Measurements from ENCODE around the gene PRR5L. TPM values are rescaled to one million over a fixed set of nuclear protein-coding genes. Genes with fewer than 3 reads are reported as not detected.
A peak's percentile ranks its signal among the peaks of the same experiment; 100 is the strongest.

Gene PRR5L
- total RNA-seq, 1 donor from 2014 or later, result 14.7 TPM

DNA sequence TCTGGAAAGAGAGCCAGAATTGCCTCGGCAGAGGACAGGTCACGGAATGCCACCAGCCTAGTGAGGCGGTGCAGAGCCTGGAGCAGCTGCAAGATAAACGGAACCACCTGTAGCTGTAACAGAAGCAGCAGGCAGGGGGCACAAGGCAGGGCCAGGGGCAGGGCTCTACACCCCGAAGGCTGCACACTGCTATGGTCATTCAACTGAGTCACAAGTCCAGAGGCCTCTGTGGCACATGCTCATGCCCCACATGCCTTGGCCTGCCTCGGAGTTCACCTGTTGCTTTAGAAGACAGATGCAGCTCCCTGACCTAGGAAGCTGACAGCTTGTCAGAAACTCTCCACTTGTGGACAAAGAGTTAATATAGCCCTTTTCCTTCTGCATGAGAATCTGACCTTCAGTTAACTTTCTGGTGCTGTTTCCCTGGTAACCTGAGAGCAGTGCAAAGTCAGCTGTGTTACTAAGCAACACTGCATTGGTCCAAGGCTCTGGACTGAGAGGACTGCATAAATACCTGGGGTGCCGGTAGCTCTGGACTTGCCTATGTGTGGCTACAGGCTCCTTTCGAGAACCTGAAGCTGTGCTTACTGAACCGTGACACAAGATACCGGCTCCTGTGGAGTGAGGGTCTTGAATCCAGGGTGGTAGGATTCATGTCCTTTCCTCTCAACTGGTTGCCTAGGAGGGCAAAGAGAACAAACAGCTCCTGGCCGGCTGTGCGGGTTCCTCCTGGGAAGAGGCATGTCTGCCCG is 17.4 kb upstream of the PRR5L start:
- H3K27me3 ChIP-seq, result no peaks in the 10 kb centered on the region
- no peaks in the 10 kb centered on the region for H3K9me3 ChIP-seq (ENCODE audit: low read depth)
- no peak overlapping the region for H3K4me2 ChIP-seq
- H3K36me3 Mint-ChIP-seq, result peaks cover 22% of the 10 kb centered on the region
- H3K27me3 Mint-ChIP-seq (ENCODE audit: insufficient read depth, low read depth), result peaks cover 1% of the 10 kb centered on the region
- H3K4me3 Mint-ChIP-seq, result peak overlapping the region; percentile 40
- H3K27ac Mint-ChIP-seq, result peak overlapping the region; percentile 84
- H4K20me1 ChIP-seq (ENCODE audit: low read depth), result no peaks in the 10 kb centered on the region
- no peak overlapping the region for H3K27ac ChIP-seq
- TF ChIP-seq EZH2phosphoT487 (IDR thresholded peaks at IDR 0.05) (no peak), EZH2 (IDR thresholded peaks at IDR 0.05) (no peak)
- TF ChIP-seq, protein P1, sequence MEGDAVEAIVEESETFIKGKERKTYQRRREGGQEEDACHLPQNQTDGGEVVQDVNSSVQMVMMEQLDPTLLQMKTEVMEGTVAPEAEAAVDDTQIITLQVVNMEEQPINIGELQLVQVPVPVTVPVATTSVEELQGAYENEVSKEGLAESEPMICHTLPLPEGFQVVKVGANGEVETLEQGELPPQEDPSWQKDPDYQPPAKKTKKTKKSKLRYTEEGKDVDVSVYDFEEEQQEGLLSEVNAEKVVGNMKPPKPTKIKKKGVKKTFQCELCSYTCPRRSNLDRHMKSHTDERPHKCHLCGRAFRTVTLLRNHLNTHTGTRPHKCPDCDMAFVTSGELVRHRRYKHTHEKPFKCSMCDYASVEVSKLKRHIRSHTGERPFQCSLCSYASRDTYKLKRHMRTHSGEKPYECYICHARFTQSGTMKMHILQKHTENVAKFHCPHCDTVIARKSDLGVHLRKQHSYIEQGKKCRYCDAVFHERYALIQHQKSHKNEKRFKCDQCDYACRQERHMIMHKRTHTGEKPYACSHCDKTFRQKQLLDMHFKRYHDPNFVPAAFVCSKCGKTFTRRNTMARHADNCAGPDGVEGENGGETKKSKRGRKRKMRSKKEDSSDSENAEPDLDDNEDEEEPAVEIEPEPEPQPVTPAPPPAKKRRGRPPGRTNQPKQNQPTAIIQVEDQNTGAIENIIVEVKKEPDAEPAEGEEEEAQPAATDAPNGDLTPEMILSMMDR (IDR thresholded peaks at IDR 0.05), result peak; percentile 31
- no peak overlapping the region for H3K4me3 ChIP-seq
- peak; percentile 50 for DNase-seq (ENCODE audit: low spot score)
- H2AFZ ChIP-seq (replicated peaks), result no peak overlapping the region
- no peak overlapping the region for H3K9ac ChIP-seq
- H3K79me2 ChIP-seq (ENCODE audit: low read depth), result peaks cover 9% of the 10 kb centered on the region
- peaks cover 20% of the 10 kb centered on the region for H3K9me3 Mint-ChIP-seq
- H3F3A ChIP-seq (ENCODE audit: low read depth), result peaks cover 5% of the 10 kb centered on the region
- H3K4me1 ChIP-seq, result peaks cover 16% of the 10 kb centered on the region
- no peaks in the 10 kb centered on the region for H3K36me3 ChIP-seq
- H3K4me1 Mint-ChIP-seq, result peaks cover 48% of the 10 kb centered on the region

DNA sequence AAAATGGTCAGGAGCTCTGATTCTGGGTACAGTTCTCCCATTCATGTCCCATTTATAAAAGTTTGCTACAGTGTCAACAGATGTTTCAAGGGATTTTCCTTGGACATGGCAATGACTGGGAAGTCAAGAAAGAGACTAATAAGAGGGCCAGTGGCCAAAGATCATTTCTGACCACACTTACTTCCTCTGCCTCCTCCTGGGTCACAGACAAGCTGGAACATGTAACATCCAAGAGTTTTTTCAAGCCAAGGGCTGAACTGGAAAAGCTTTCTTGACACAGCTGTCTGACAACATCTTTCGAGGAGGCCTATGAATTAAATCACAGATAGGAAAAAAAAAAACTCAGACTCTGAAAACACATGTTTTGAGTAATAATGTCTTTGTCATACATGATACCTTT is 15.6 kb upstream of the PRR5L start:
- no peaks in the 10 kb centered on the region for H3K36me3 ChIP-seq
- no peaks in the 10 kb centered on the region for H3K27me3 ChIP-seq
- Mint-ChIP-seq H3K36me3 (peaks cover 12% of the 10 kb centered on the region), H3K4me3 (no peak overlapping the region), H3K4me1 (peaks cover 41% of the 10 kb centered on the region), H3K27me3 (ENCODE audit: insufficient read depth, low read depth) (no peaks in the 10 kb centered on the region), H3K27ac (no peak overlapping the region), H3K9me3 (peaks cover 20% of the 10 kb centered on the region)
- no peak for DNase-seq (ENCODE audit: low spot score)
- H4K20me1 ChIP-seq (ENCODE audit: low read depth), result no peaks in the 10 kb centered on the region
- H3K9me3 ChIP-seq (ENCODE audit: low read depth), result no peaks in the 10 kb centered on the region
- no peak overlapping the region for H3K27ac ChIP-seq
- H3K9ac ChIP-seq, result no peak overlapping the region
- H3K4me2 ChIP-seq, result no peak overlapping the region
- peaks cover 12% of the 10 kb centered on the region for H3K79me2 ChIP-seq (ENCODE audit: low read depth)
- no peak overlapping the region for H3K4me3 ChIP-seq
- no peak overlapping the region for H2AFZ ChIP-seq (replicated peaks)
- TF ChIP-seq, protein P1 (IDR thresholded peaks at IDR 0.05), result no peak
- TF ChIP-seq EZH2phosphoT487 (IDR thresholded peaks at IDR 0.05) (no peak), EZH2 (IDR thresholded peaks at IDR 0.05) (no peak)
- peaks cover 11% of the 10 kb centered on the region for H3K4me1 ChIP-seq
- peaks cover 5% of the 10 kb centered on the region for H3F3A ChIP-seq (ENCODE audit: low read depth)

DNA sequence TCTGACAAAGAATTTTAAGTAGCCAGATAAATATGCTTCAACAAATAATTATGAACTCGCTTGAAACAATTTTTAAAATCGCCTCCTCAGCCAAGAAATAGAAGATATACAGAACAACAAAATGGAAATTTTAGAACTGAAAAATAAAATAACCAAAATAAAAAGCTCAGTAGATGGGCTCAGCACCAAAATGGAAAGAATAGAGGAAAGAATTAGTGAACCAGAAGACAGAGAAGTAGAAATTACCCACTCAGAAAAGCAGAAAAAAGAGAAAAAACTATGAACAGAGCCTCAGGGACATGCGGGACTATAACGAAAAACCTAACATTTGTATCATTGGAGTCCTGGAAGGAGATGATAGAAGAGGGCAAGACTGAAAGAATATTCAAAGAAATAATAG is 14.2 kb upstream of the PRR5L start:
- TF ChIP-seq, protein P1 (IDR thresholded peaks at IDR 0.05), result no peak
- TF ChIP-seq EZH2phosphoT487 (IDR thresholded peaks at IDR 0.05) (no peak), EZH2 (IDR thresholded peaks at IDR 0.05) (no peak)
- Histone ChIP-seq H3K27me3 (no peaks in the 10 kb centered on the region), H3K4me2 (no peak overlapping the region), H3K36me3 (no peaks in the 10 kb centered on the region), H3K9me3 (ENCODE audit: low read depth) (no peaks in the 10 kb centered on the region), H3K4me3 (no peak overlapping the region), H3F3A (ENCODE audit: low read depth) (peaks cover 10% of the 10 kb centered on the region), H4K20me1 (ENCODE audit: low read depth) (no peaks in the 10 kb centered on the region), H3K27ac (no peak overlapping the region), H3K79me2 (ENCODE audit: low read depth) (peaks cover 18% of the 10 kb centered on the region), H2AFZ (replicated peaks) (no peak overlapping the region), H3K9ac (no peak overlapping the region), H3K4me1 (peaks cover 11% of the 10 kb centered on the region)
- peaks cover 20% of the 10 kb centered on the region for H3K9me3 Mint-ChIP-seq
- H3K4me3 Mint-ChIP-seq, result no peak overlapping the region
- DNase-seq (ENCODE audit: low spot score), result no peak
- no peak overlapping the region for H3K27ac Mint-ChIP-seq
- H3K4me1 Mint-ChIP-seq, result peaks cover 34% of the 10 kb centered on the region
- H3K27me3 Mint-ChIP-seq (ENCODE audit: insufficient read depth, low read depth), result no peaks in the 10 kb centered on the region
- peaks cover 12% of the 10 kb centered on the region for H3K36me3 Mint-ChIP-seq

All from neural progenitor cell (in vitro differentiated cells).